HFFc6 (cell line): ENCODE measurements around the gene USP10. TPM values are rescaled to one million over a fixed set of nuclear protein-coding genes. Genes with fewer than 3 reads are reported as not detected.

Experiments
- DNase-seq: peaks from one replicate; pipeline ENCODE4 v3.0.0-alpha.2; 2018
- H3K27ac Mint-ChIP-seq: 2 replicates; pipeline ENCODE4 v1.8.0; 2020; ENCODE audit warnings: mild to moderate bottlenecking, mixed read lengths
- H3K27me3 Mint-ChIP-seq: 2 replicates; pipeline ENCODE4 v1.8.0; 2021; ENCODE audit warnings: mild to moderate bottlenecking, moderate library complexity, mixed read lengths; ENCODE audit not compliant: insufficient read depth
- H3K36me3 Mint-ChIP-seq: 2 replicates; pipeline ENCODE4 v1.8.0; 2021; ENCODE audit warnings: low read depth, mixed read lengths
- H3K4me1 Mint-ChIP-seq: 2 replicates; pipeline ENCODE4 v1.8.0; 2020; ENCODE audit warnings: low read depth, mixed read lengths
- H3K4me3 Mint-ChIP-seq: 2 replicates; pipeline ENCODE4 v1.8.0; 2020; ENCODE audit warnings: mild to moderate bottlenecking, moderate library complexity, mixed read lengths
- H3K9me3 Mint-ChIP-seq: 2 replicates; pipeline ENCODE4 v1.8.0; 2020; ENCODE audit warnings: mild to moderate bottlenecking, mixed read lengths
- CTCF ChIP-seq: fragments of 200-600 bp; sonication (generic); IDR thresholded peaks from 2 replicates; pipeline ENCODE4 v1.5.0; 2021; ENCODE audit warnings: antibody characterized with exemption, mild to moderate bottlenecking
- total RNA-seq, 6 experiments: library from RNA; stranded (reverse); fragmentation: NEBNext Ultra II Directional; extraction: Animal tissue kit (Norgen Biotek cat#: 25700); gene quantifications; 2 replicates in 1 of 6; 3 replicates in 5 of 6; pipeline ENCODE4 v1.2.3, GENCODE V29; 2021

USP10 gene
- total RNA-seq, 6 experiments from 2014 or later, result 83.2 to 106 (median 92.3) TPM

- peaks cover 62% of the 10 kb centered on the region for H3K4me1 Mint-ChIP-seq
- TF ChIP-seq CTCF, result no peak
- no peak for DNase-seq
- peaks cover 11% of the 10 kb centered on the region for H3K36me3 Mint-ChIP-seq
- no peaks in the 10 kb centered on the region for H3K9me3 Mint-ChIP-seq
- no peak overlapping the region for H3K27ac Mint-ChIP-seq
- H3K4me3 Mint-ChIP-seq, result no peak overlapping the region
- H3K27me3 Mint-ChIP-seq, result no peaks in the 10 kb centered on the region; the same call in 1 of the 2 replicates
Observed at GRCh38 chr16:84716740-84717139, 16.9 kb downstream of the USP10 start.

GRCh38 chr16:84717484-84717883, 17.7 kb downstream of the USP10 start:
- no peak for DNase-seq
- H3K27me3 Mint-ChIP-seq, result no peaks in the 10 kb centered on the region
- H3K9me3 Mint-ChIP-seq, result no peaks in the 10 kb centered on the region
- no peak for TF ChIP-seq CTCF
- H3K4me3 Mint-ChIP-seq, result no peak overlapping the region
- H3K36me3 Mint-ChIP-seq, result peaks cover 15% of the 10 kb centered on the region
- peaks cover 66% of the 10 kb centered on the region for H3K4me1 Mint-ChIP-seq
- H3K27ac Mint-ChIP-seq, result no peak overlapping the region

- Mint-ChIP-seq H3K4me1 (peaks cover 71% of the 10 kb centered on the region), H3K36me3 (peaks cover 15% of the 10 kb centered on the region), H3K27me3 (no peaks in the 10 kb centered on the region), H3K27ac (peak overlapping the region; percentile 38; the same call in 1 of the 2 replicates), H3K4me3 (0 out of 2 replicates have a peak overlapping the region, but pooled peaks have one; percentile 5), H3K9me3 (no peaks in the 10 kb centered on the region)
- peak; percentile 19 for DNase-seq
- TF ChIP-seq CTCF, result no peak
Observed at GRCh38 chr16:84720177-84720579, 20.4 kb downstream of the USP10 start.

- Mint-ChIP-seq H3K4me3 (no peak overlapping the region), H3K27ac (peak overlapping the region; percentile 7; the same call in 1 of the 2 replicates), H3K27me3 (no peaks in the 10 kb centered on the region), H3K36me3 (peaks cover 15% of the 10 kb centered on the region), H3K9me3 (no peaks in the 10 kb centered on the region), H3K4me1 (peaks cover 75% of the 10 kb centered on the region)
- no peak for TF ChIP-seq CTCF
- no peak for DNase-seq
Observed at GRCh38 chr16:84722068-84722467, 22.3 kb downstream of the USP10 start.

- H3K9me3 Mint-ChIP-seq, result no peaks in the 10 kb centered on the region
- peaks cover 9% of the 10 kb centered on the region; the same call in 1 of the 2 replicates for H3K36me3 Mint-ChIP-seq
- peaks cover 80% of the 10 kb centered on the region for H3K4me1 Mint-ChIP-seq
- TF ChIP-seq CTCF, result no peak
- no peak overlapping the region for H3K4me3 Mint-ChIP-seq
- H3K27me3 Mint-ChIP-seq, result no peaks in the 10 kb centered on the region
- no peak for DNase-seq
- H3K27ac Mint-ChIP-seq, result peak overlapping the region; percentile 43
Observed at GRCh38 chr16:84723906-84724305, 24.1 kb downstream of the USP10 start.
